Mononuclear cell (primary cell): ENCODE results near the gene FLAD1. TPM values are rescaled to one million over a fixed set of nuclear protein-coding genes. Genes with fewer than 3 reads are reported as not detected.
"Not testable (repeated sequence)": the region's sequence is repeated elsewhere in the genome, so short reads cannot be mapped to it uniquely, and the experiment has no call there.

Experiments used
- H3K27me3 ChIP-seq: 2 replicates; pipeline ENCODE4 v1.6.0; 2011; ENCODE audit warnings: low read length, control low read depth; ENCODE audit not compliant: insufficient read depth
- H3K4me1 ChIP-seq: 2 replicates; pipeline ENCODE4 v1.5.1; 2011; ENCODE audit warnings: mild to moderate bottlenecking, low read length, control low read depth; ENCODE audit not compliant: insufficient read depth
- H3K4me3 ChIP-seq: 2 replicates; pipeline ENCODE4 v1.5.1; 2011; ENCODE audit warnings: mild to moderate bottlenecking, low read length, moderate library complexity
- H3K9me3 ChIP-seq: 2 replicates; pipeline ENCODE4 v1.5.1; 2011; ENCODE audit warnings: low read depth, mild to moderate bottlenecking, control low read depth, low read length
- total RNA-seq: library from RNA; depleted of rRNA; stranded (reverse); fragments of >200 nt; gene quantifications from one replicate; pipeline ENCODE4 v1.2.3, GENCODE V29; 2012

The FLAD1 gene
- total RNA-seq, 1 donor: 11.3 TPM

DNA sequence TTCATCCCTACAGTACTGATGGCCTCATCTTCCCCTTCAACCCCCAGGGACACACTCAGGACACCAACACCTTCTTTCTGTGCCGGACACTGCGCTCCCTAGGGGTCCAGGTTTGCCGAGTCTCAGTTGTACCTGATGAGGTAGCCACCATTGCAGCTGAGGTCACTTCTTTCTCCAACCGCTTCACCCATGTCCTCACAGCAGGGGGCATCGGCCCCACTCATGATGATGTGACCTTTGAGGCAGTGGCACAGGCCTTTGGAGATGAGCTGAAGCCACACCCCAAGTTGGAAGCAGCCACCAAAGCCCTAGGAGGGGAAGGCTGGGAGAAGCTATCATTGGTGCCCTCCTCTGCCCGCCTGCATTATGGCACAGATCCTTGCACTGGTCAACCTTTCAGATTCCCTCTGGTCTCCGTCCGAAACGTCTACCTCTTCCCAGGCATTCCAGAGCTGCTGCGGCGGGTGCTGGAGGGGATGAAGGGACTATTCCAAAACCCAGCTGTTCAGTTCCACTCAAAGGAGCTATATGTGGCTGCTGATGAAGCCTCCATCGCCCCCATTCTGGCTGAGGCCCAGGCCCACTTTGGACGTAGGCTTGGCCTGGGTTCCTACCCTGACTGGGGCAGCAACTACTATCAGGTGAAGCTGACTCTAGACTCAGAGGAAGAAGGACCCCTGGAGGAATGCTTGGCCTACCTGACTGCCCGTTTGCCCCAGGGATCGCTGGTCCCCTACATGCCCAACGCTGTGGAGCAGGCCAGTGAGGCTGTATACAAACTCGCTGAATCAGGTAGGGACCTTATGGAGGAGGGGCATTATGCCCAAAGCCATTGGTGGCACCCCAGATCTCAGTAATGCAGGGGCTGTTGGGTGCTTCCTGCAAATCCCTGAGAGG, 5.2 kb downstream of the FLAD1 start:
- H3K4me1 ChIP-seq: peaks cover 23% of the 10 kb centered on the region
- no peaks in the 10 kb centered on the region for H3K9me3 ChIP-seq
- H3K27me3 ChIP-seq: no peaks in the 10 kb centered on the region
- H3K4me3 ChIP-seq: no peak overlapping the region

GRCh38 chr1:154989195-154989860, 6.2 kb downstream of the FLAD1 start:
- H3K27me3 ChIP-seq: no peaks in the 10 kb centered on the region
- H3K4me1 ChIP-seq: peaks cover 13% of the 10 kb centered on the region
- H3K9me3 ChIP-seq: no peaks in the 10 kb centered on the region
- H3K4me3 ChIP-seq: no peak overlapping the region

- Histone ChIP-seq H3K27me3 (no peaks in the 10 kb centered on the region), H3K4me1 (peaks cover 14% of the 10 kb centered on the region), H3K4me3 (no peak overlapping the region), H3K9me3 (no peaks in the 10 kb centered on the region)
Observed at GRCh38 chr1:154990276-154990675, 7.1 kb downstream of the FLAD1 start.

DNA sequence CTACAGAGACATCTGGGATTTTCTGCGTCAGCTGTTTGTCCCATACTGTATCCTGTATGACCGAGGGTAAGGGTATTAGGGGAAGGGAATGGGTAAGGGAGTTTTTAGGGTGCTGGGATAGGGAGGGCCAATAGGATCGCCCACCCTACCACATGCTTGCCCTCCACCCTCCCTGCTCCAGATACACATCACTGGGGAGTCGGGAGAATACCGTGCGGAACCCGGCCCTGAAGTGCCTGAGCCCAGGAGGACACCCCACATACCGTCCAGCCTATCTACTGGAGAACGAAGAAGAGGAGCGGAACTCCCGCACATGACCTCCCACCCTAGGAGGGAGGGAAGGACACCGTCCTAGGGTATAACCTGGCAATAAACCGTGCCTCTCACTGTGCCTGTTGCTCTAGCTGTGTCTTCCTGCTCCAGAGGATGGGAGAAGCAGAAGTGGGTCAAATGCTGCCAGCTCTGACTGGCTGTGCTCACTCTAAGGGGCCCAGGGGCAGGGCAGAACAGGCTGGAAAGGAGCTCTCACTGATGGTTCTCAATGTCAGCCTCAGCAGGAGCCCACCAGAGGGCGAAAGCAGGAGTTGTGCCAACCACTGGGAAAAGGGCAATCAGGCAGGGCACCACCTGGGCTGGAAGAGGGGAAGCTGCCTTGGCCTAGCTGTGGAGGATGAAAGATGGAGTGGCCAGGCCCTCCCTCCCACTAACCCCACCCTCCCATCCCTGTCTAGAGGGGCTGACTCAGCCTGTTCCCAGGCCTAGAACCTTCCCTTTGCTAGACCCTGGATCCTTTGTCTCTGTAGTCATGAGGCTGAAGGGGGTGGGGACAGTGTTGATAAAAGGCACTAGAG, 9.8 kb downstream of the FLAD1 start:
- Histone ChIP-seq H3K9me3 (no peaks in the 10 kb centered on the region), H3K4me1 (peaks cover 28% of the 10 kb centered on the region), H3K4me3 (no peak overlapping the region), H3K27me3 (no peaks in the 10 kb centered on the region)

DNA sequence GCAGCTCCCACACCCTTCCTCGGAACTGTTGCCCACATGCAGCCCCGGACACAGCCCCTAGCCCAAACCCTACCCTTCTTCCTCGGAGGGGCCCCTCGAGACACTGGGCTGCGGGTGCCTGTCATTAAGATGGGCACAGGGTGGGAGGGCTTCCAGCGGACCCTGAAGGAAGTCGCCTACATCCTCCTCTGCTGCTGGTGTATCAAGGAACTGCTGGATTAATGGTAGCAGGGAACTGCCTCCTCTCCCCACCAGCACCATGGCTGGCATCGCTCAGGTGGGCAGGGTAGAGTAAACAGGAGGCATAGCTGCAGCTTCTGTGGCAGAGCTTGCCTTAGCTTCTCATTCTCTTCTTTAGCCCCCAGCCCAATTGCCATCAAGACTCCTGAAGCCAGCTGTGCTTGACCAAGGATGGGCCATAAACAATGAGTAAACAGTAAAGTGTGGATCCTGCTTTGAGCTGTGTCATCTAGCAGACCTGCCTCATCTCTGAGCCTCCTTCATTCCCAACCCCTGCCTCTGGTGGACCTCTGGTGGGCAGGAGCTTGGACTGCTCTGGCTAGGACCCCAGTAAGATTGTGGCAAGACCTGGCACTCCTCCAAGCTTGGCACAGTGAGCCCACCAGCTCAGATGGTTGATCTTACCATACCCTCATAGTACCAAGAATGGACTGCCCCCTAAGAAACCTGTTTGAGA, 10.6 kb downstream of the FLAD1 start, which contains the start of gene LENEP:
LENEP (plus strand) TSS at position 15 of the 697 bp plus-strand sequence; CDS start at position 37, 22 bp downstream.
- Histone ChIP-seq H3K4me3 (no peak within 1 kb of the TSS), H3K27me3 (no peaks in the 10 kb centered on the region), H3K4me1 (peaks cover 32% of the 10 kb centered on the region), H3K9me3 (no peaks in the 10 kb centered on the region)

DNA sequence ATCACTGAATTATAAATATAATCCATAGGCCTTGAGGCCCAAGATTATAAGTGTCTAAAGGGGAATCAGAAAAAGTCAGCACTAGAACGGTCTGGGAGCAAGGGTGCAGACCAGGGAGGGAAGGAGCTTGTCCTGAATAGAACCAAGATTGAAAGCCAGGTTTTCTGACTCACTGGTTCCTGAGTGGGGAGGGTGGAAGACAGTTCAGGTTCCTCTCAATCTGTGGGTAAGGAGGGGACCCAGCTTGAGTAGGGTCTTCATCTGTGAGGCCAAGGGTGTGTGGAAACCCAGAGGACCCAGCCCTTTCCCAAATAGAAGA, 11.1 kb downstream of the FLAD1 start:
- H3K4me3 ChIP-seq: no peak overlapping the region
- H3K27me3 ChIP-seq: no peaks in the 10 kb centered on the region
- H3K9me3 ChIP-seq: no peaks in the 10 kb centered on the region
- H3K4me1 ChIP-seq: peaks cover 37% of the 10 kb centered on the region

GRCh38 chr1:154994591-154994990, 11.4 kb downstream of the FLAD1 start:
- H3K9me3 ChIP-seq: no peaks in the 10 kb centered on the region
- no peak overlapping the region for H3K4me3 ChIP-seq
- peaks cover 40% of the 10 kb centered on the region for H3K4me1 ChIP-seq
- no peaks in the 10 kb centered on the region for H3K27me3 ChIP-seq

- not testable (repeated sequence) for H3K27me3 ChIP-seq, H3K4me3 ChIP-seq, H3K9me3 ChIP-seq
- H3K4me1 ChIP-seq: peaks cover 48% of the 10 kb centered on the region
Observed at GRCh38 chr1:154995301-154995983, 12.3 kb downstream of the FLAD1 start.

- Histone ChIP-seq H3K9me3 (no peaks in the 10 kb centered on the region), H3K27me3 (no peaks in the 10 kb centered on the region), H3K4me3 (no peak overlapping the region), H3K4me1 (peaks cover 52% of the 10 kb centered on the region)
Observed at GRCh38 chr1:154996966-154997701, 14.0 kb downstream of the FLAD1 start.

GRCh38 chr1:154998201-154998780, 15.1 kb downstream of the FLAD1 start:
- Histone ChIP-seq H3K27me3 (no peaks in the 10 kb centered on the region), H3K9me3 (no peaks in the 10 kb centered on the region), H3K4me3 (no peak overlapping the region), H3K4me1 (peaks cover 52% of the 10 kb centered on the region)

DNA sequence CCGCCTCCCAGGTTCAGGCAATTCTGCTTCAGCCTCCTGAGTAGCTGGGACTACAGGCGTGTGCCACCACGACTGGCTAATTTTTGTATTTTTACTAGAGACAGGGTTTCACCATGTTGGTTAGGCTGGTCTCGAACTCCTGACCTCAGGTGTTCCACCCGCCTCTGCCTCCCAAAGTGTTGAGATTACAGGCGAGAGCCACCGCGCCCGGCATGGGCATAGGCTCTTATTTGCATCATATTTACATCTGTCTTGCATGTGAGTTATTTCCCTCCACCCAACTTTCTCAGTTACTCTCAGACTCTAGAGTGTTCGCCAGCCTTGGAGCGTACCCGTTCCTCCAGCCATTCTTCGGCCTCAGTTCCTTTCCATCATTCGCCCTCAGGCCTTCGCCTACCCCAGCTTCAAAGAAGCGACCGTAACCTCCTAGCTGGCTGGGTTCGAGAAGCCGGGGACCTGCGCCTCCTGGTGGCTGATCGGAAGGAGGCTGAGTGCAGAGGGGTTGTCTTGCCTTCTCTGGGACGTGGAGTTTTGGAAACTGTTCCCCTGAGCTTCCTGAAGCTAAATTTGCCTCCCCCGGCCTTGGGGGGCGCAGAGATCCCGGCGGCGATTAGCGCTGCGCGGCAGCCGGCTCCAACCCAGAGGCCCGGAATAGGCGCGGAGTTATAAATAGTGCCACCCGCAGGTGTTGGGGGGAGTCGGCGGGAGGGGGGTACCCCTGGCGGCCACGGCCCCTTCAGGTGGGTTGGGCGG, 15.8 kb downstream of the FLAD1 start:
- H3K4me1 ChIP-seq: peaks cover 52% of the 10 kb centered on the region
- no peak overlapping the region for H3K4me3 ChIP-seq
- no peaks in the 10 kb centered on the region for H3K27me3 ChIP-seq
- no peaks in the 10 kb centered on the region for H3K9me3 ChIP-seq

DNA sequence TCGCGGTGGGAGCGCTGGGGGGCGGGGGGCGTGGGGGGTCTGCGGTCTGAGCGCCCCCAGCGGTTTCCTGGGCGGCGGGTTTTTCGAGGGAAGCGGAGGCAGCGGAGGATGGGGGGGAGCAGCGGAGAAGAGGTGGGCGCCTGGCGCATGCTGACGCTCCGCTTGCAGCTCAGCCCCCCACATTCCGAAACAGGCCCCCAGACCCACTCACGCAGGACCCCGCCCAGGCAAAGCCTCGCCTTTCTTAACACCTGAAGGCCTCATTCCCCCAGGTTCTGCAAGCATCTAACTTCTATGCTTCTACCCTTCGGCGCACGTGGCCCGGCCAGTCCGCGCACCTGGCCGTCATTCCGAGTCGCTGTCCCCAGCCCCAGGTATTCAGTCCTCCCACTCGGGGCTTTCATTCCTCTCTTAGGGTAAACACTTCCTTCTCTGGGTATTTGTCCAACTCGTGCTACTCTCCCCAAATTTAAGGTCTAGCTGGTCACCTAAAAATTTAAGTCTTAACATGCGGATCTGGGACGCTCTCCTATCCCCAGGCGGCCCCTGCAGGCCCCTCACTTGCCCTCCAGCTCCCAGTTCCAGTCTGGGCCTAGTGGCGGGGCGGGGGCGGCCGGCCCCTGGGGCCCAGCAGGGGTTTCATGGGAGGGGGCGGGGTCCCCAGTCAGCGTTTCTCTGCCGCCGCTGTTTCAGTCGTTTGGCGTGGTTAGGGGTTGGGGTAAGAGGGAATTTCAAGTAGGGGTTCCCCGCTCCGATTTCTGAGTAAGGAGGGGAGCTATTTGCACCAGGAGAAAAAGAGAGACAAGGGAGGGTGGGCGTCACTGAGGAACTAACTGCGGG, 16.6 kb downstream of the FLAD1 start:
- Histone ChIP-seq H3K27me3 (no peaks in the 10 kb centered on the region), H3K9me3 (no peaks in the 10 kb centered on the region), H3K4me3 (peak overlapping the region; percentile 32), H3K4me1 (peaks cover 59% of the 10 kb centered on the region)
